BJ (cell line): ENCODE measurements around the gene ARHGAP40. TPM values are rescaled to one million over a fixed set of nuclear protein-coding genes. Genes with fewer than 3 reads are reported as not detected.

ENCODE experiments used
- CTCF ChIA-PET: fragments of 350-600 bp; formaldehyde crosslinking; extraction: SDS; loops from one replicate; lab custom pipeline; 2021; ENCODE audit warnings: antibody characterized with exemption, inconsistent platforms; lab: Yijun Ruan, JAX
- POLR2A ChIA-PET: fragments of 300-600 bp; sonication (Branson Sonifier 250); formaldehyde crosslinking; extraction: SDS; loops from one replicate; lab custom pipeline; 2021; ENCODE audit warnings: antibody characterized with exemption; lab: Charles Lee
- DNase-seq: peaks from one replicate; pipeline ENCODE4 v3.0.0-alpha.2; 2011; ENCODE audit warnings: low read depth
- H3K27me3 ChIP-seq: 2 replicates; pipeline ENCODE4 v1.6.0; 2011; ENCODE audit warnings: low read length; ENCODE audit not compliant: control insufficient read depth, insufficient read depth
- H3K36me3 ChIP-seq: 2 replicates; pipeline ENCODE4 v1.5.1; 2011; ENCODE audit warnings: low read length; ENCODE audit not compliant: control insufficient read depth, insufficient read depth
- H3K4me3 ChIP-seq: 2 replicates; pipeline ENCODE4 v1.5.1; 2011; ENCODE audit warnings: low read depth, mild to moderate bottlenecking, control low read depth, low read length
- polyA plus RNA-seq: library from polyadenylated mRNA; depleted of rRNA; stranded (reverse); fragments of >200 nt; gene quantifications from 2 replicates; pipeline ENCODE4 v1.2.3, GENCODE V29; 2011
- TF ChIP-seq, protein P1 (sequence below): IDR thresholded peaks from 2 replicates; pipeline ENCODE4 v1.5.1; 2011; ENCODE audit warnings: low read depth, mild to moderate bottlenecking, control low read depth, inconsistent platforms, low read length, moderate library complexity; ENCODE audit not compliant: insufficient read depth

ARHGAP40 gene
- polyA plus RNA-seq, 1 experiment: not detected

DNA sequence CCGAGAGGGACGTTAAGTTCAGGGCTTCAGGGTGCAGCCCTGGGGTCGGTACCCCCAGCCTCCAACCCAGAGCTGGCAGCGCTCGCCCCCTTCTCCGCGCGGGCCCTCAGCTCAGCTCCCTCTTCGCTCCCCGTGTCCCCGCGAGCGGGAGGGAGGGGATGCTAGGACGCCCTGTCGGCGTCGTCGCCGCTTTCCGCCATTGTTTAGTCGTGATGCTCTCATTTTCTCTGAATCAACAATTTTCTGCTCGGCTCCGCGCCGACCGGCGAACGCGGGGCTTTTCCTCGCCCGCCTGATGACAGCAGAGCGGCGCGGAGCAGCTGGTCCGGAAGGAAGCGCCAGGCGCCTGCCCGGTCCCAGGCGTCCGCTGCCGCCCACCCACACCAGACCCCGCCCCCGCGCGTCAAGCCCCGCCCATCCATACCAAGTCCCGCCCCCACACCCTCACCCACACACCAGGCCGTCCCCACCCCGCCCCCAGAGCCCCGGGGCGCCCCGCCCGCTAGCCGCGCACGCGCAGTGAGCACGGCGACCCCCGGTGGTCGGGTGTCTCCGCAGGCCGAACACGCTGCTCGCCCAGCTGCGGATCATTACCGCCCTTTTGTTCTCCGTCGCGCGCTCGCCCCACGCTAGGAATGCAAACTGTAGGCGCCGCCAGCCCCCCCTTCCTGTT lies 72.6 kb downstream of the ARHGAP40 start:
- no peak for DNase-seq
- H3K36me3 ChIP-seq: no peaks in the 10 kb centered on the region
- H3K4me3 ChIP-seq: peak overlapping the region; percentile 58
- ChIA-PET POLR2A (no interaction called here), CTCF (interaction anchor here (0.7 to 1.8 kb wide), 3 partner anchors 16 to 27 kb away, joined by 3 to 6 read pairs (median 3); no protein-coding TSS in a partner anchor)
- H3K27me3 ChIP-seq: peaks cover 5% of the 10 kb centered on the region; the same call in 1 of the 2 replicates
- TF ChIP-seq, protein P1, sequence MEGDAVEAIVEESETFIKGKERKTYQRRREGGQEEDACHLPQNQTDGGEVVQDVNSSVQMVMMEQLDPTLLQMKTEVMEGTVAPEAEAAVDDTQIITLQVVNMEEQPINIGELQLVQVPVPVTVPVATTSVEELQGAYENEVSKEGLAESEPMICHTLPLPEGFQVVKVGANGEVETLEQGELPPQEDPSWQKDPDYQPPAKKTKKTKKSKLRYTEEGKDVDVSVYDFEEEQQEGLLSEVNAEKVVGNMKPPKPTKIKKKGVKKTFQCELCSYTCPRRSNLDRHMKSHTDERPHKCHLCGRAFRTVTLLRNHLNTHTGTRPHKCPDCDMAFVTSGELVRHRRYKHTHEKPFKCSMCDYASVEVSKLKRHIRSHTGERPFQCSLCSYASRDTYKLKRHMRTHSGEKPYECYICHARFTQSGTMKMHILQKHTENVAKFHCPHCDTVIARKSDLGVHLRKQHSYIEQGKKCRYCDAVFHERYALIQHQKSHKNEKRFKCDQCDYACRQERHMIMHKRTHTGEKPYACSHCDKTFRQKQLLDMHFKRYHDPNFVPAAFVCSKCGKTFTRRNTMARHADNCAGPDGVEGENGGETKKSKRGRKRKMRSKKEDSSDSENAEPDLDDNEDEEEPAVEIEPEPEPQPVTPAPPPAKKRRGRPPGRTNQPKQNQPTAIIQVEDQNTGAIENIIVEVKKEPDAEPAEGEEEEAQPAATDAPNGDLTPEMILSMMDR: no peak

GRCh38 chr20:38674765-38675133 lies 73.1 kb downstream of the ARHGAP40 start:
- CTCF ChIA-PET: no interaction called here

GRCh38 chr20:38676576-38676975 lies 75.0 kb downstream of the ARHGAP40 start:
- POLR2A ChIA-PET: no interaction called here
- H3K27me3 ChIP-seq: 0 out of 2 replicates have a peak, but pooled peaks cover 2% of the 10 kb centered on the region
- CTCF ChIA-PET: no interaction called here
- no peak overlapping the region for H3K4me3 ChIP-seq
- H3K36me3 ChIP-seq: no peaks in the 10 kb centered on the region
- TF ChIP-seq, protein P1: no peak
- DNase-seq: no peak

More at GRCh38 chr20:38674765-38675133, 73.1 kb downstream of the ARHGAP40 start:
- POLR2A ChIA-PET: no interaction called here
- H3K4me3 ChIP-seq: peak overlapping the region; percentile 58
- no peak for DNase-seq
- H3K36me3 ChIP-seq: no peaks in the 10 kb centered on the region
- H3K27me3 ChIP-seq: peaks cover 5% of the 10 kb centered on the region; the same call in 1 of the 2 replicates
- TF ChIP-seq, protein P1: no peak

- POLR2A ChIA-PET: no interaction called here
- TF ChIP-seq, protein P1: no peak
- Histone ChIP-seq H3K4me3 (no peak overlapping the region), H3K27me3 (no peaks in the 10 kb centered on the region), H3K36me3 (no peaks in the 10 kb centered on the region)
- CTCF ChIA-PET: interaction anchor here (1.0 kb wide), 1 partner anchor 32 kb away, joined by 4 read pairs; no protein-coding TSS in a partner anchor
- DNase-seq: no peak
Observed at GRCh38 chr20:38680500-38681306, 79.1 kb downstream of the ARHGAP40 start.

- no peak for DNase-seq
- no peaks in the 10 kb centered on the region for H3K27me3 ChIP-seq
- ChIA-PET CTCF (interaction anchor here (1.0 to 1.1 kb wide), 2 partner anchors 10 to 26 kb away, joined by 3 read pairs; no protein-coding TSS in a partner anchor), POLR2A (no interaction called here)
- no peak overlapping the region for H3K4me3 ChIP-seq
- no peaks in the 10 kb centered on the region for H3K36me3 ChIP-seq
- TF ChIP-seq, protein P1: no peak
Observed at GRCh38 chr20:38685271-38685670, 83.7 kb downstream of the ARHGAP40 start.
